Thymus (tissue), 11 donors: ENCODE measurements around the gene LRIT1. TPM values are rescaled to one million over a fixed set of nuclear protein-coding genes. Genes with fewer than 3 reads are reported as not detected.

Experiments used
- DNase-seq, 9 donors: peaks; one replicate each; pipeline ENCODE4 v3.0.0-alpha.2; 2013; ENCODE audit warnings: low spot score in 9 of 9, low read depth in 6 of 9, missing footprints in 1 of 9
- H3K27ac ChIP-seq, 2 donors: one replicate each; pipeline ENCODE4 v1.5.1; 2013; ENCODE audit warnings: control low read depth in 1 of 2, low read depth in 1 of 2, low read length in 1 of 2, mild to moderate bottlenecking in 1 of 2, moderate library complexity in 1 of 2
- H3K27me3 ChIP-seq, 2 donors: one replicate each; pipeline ENCODE4 v1.5.1; 2013; ENCODE audit warnings: low read length in 1 of 2; ENCODE audit not compliant: control insufficient read depth in 2 of 2, insufficient read depth in 1 of 2
- H3K36me3 ChIP-seq, 2 donors: one replicate each; pipeline ENCODE4 v1.5.1; 2013; ENCODE audit warnings: low read length in 1 of 2, mild to moderate bottlenecking in 1 of 2, moderate library complexity in 1 of 2; ENCODE audit not compliant: control insufficient read depth in 2 of 2, insufficient read depth in 2 of 2
- H3K4me1 ChIP-seq, 2 donors: one replicate each; pipeline ENCODE4 v1.5.1; 2013; ENCODE audit warnings: low read length in 2 of 2; ENCODE audit not compliant: control insufficient read depth in 2 of 2, insufficient read depth in 2 of 2
- H3K4me3 ChIP-seq, 2 donors: one replicate each; pipeline ENCODE4 v1.5.1; 2013; ENCODE audit warnings: low read length in 2 of 2, control low read depth in 1 of 2, mild to moderate bottlenecking in 1 of 2
- H3K9me3 ChIP-seq, 2 donors: one replicate each; pipeline ENCODE4 v1.5.1; 2013; ENCODE audit warnings: low read length in 1 of 2, mild to moderate bottlenecking in 1 of 2; ENCODE audit not compliant: control insufficient read depth in 2 of 2, insufficient read depth in 1 of 2
- WGBS: extraction: QIAGEN DNeasy Blood & Tissue Kit; methylation state at CpG from one replicate; pipeline ENCODE4 v1.1.7; 2013; 5-methylcytosine and 5-hydroxymethylcytosine counted together
- polyA plus RNA-seq: library from polyadenylated mRNA; stranded (reverse); fragments of 200-250 nt; gene quantifications from one replicate; pipeline ENCODE4 v1.2.3, GENCODE V29; 2013
- total RNA-seq: library from RNA; stranded (reverse); fragments of 120-200 nt; gene quantifications from one replicate; pipeline ENCODE4 v1.2.4, GENCODE V29; 2013
- donor health status: healthy.

LRIT1 gene
- total and polyA plus RNA-seq, 2 donors = not detected

GRCh38 chr10:84193327-84193726, 48.0 kb downstream of the LRIT1 start:
- Histone ChIP-seq H3K36me3 (no peaks in the 10 kb centered on the region), H3K27ac (no peak overlapping the region), H3K9me3 (no peaks in the 10 kb centered on the region), H3K27me3 (peaks cover 10 to 67% of the 10 kb centered on the region in 2 donors), H3K4me1 (peaks cover 22 to 34% of the 10 kb centered on the region in 2 donors), H3K4me3 (no peak overlapping the region)
- no peak for DNase-seq
- WGBS = 97% methylated on average over 2 of the region's 2 CpGs

- Histone ChIP-seq H3K4me3 (no peak overlapping the region), H3K4me1 (peaks cover 22 to 31% of the 10 kb centered on the region in 2 donors), H3K9me3 (no peaks in the 10 kb centered on the region), H3K27ac (peak overlapping the region in 1 of 2 donors; percentile 53), H3K27me3 (peaks cover 10 to 46% of the 10 kb centered on the region in 2 donors), H3K36me3 (no peaks in the 10 kb centered on the region)
- WGBS = 11% methylated on average over 5 of the region's 5 CpGs
- peak in 4 of 9 donors; percentile 42 to 75 (median 52) for DNase-seq
Observed at GRCh38 chr10:84191106-84191505, 50.2 kb downstream of the LRIT1 start.

GRCh38 chr10:84190621-84191020, 50.7 kb downstream of the LRIT1 start:
- H3K9me3 ChIP-seq = no peaks in the 10 kb centered on the region
- H3K4me1 ChIP-seq = peaks cover 18 to 28% of the 10 kb centered on the region in 2 donors
- H3K27me3 ChIP-seq = peaks cover 7 to 42% of the 10 kb centered on the region in 2 donors
- WGBS = 64% methylated on average over 3 of the region's 3 CpGs
- H3K4me3 ChIP-seq = no peak overlapping the region
- H3K36me3 ChIP-seq = no peaks in the 10 kb centered on the region
- no peak for DNase-seq
- H3K27ac ChIP-seq = peak overlapping the region in 1 of 2 donors; percentile 53

GRCh38 chr10:84188815-84189214, 52.5 kb downstream of the LRIT1 start:
- H3K9me3 ChIP-seq = no peaks in the 10 kb centered on the region
- no peak for DNase-seq
- H3K4me1 ChIP-seq = peaks cover 14 to 17% of the 10 kb centered on the region in 2 donors
- H3K36me3 ChIP-seq = no peaks in the 10 kb centered on the region
- WGBS = 82% methylated on average over 3 of the region's 3 CpGs
- no peak overlapping the region for H3K27ac ChIP-seq
- H3K4me3 ChIP-seq = no peak overlapping the region
- peaks cover 0 to 25% of the 10 kb centered on the region in 2 donors for H3K27me3 ChIP-seq

- peaks cover 0 to 2% of the 10 kb centered on the region in 2 donors for H3K27me3 ChIP-seq
- H3K4me3 ChIP-seq = no peak overlapping the region
- peaks cover 2 to 6% of the 10 kb centered on the region in 2 donors for H3K4me1 ChIP-seq
- WGBS = 79% methylated on average over 11 of the region's 11 CpGs
- no peak for DNase-seq
- H3K36me3 ChIP-seq = no peaks in the 10 kb centered on the region
- H3K27ac ChIP-seq = no peak overlapping the region
- peaks cover 0 to 5% of the 10 kb centered on the region in 2 donors for H3K9me3 ChIP-seq
Observed at GRCh38 chr10:84185526-84186175, 55.7 kb downstream of the LRIT1 start.

- 83% methylated on average over 4 of the region's 4 CpGs for WGBS
- Histone ChIP-seq H3K4me3 (no peak overlapping the region), H3K4me1 (no peaks in the 10 kb centered on the region), H3K9me3 (peaks cover 0 to 5% of the 10 kb centered on the region in 2 donors), H3K27ac (no peak overlapping the region), H3K36me3 (no peaks in the 10 kb centered on the region), H3K27me3 (peaks cover 0 to 2% of the 10 kb centered on the region in 2 donors)
- no peak for DNase-seq
Observed at GRCh38 chr10:84184517-84184916, 56.8 kb downstream of the LRIT1 start.

GRCh38 chr10:84181631-84182030, 59.7 kb downstream of the LRIT1 start:
- Histone ChIP-seq H3K4me3 (no peak overlapping the region), H3K27me3 (peaks cover 0 to 2% of the 10 kb centered on the region in 2 donors), H3K4me1 (peaks cover 5 to 20% of the 10 kb centered on the region in 2 donors), H3K27ac (no peak overlapping the region), H3K36me3 (no peaks in the 10 kb centered on the region), H3K9me3 (peaks cover 0 to 5% of the 10 kb centered on the region in 2 donors)
- no peak for DNase-seq
- WGBS = 87% methylated on average over 5 of the region's 5 CpGs

Other genes with a start within 250 kb of the LRIT1 start
- gene GHITM, start 102.0 kb downstream of the LRIT1 start, total RNA-seq = 131 TPM
- gene GHITM, start 102.0 kb downstream of the LRIT1 start, polyA plus RNA-seq = 132 TPM
- gene GPR15LG, start 67.7 kb downstream of the LRIT1 start, total RNA-seq = 0.38 TPM
- 7.7 TPM for gene GPR15LG, start 67.7 kb downstream of the LRIT1 start, polyA plus RNA-seq
- gene CDHR1, start 47.0 kb downstream of the LRIT1 start, total RNA-seq = 0.52 TPM
- 1.3 TPM for gene CDHR1, start 47.0 kb downstream of the LRIT1 start, polyA plus RNA-seq
- not detected for gene LRIT2, start 16.0 kb downstream of the LRIT1 start, total RNA-seq
- gene LRIT2, start 16.0 kb downstream of the LRIT1 start, polyA plus RNA-seq = not detected
- not detected for gene RGR, start 3.5 kb upstream of the LRIT1 start, total RNA-seq
- 0.18 TPM for gene RGR, start 3.5 kb upstream of the LRIT1 start, polyA plus RNA-seq
- 35.8 TPM for gene CCSER2, start 87.0 kb upstream of the LRIT1 start, total RNA-seq
- gene CCSER2, start 87.0 kb upstream of the LRIT1 start, polyA plus RNA-seq = 18.4 TPM